DLD1 (cell line): ENCODE data around the gene GAL.

Source experiments
- in situ Hi-C: cut with HindIII; loops from 2 replicates; pipeline ENCODE4 v1.10.0; 2017; ENCODE audit warnings: low sequenced_read_pairs

The GAL gene

GRCh38 chr11:68704887-68705286 is 20.5 kb downstream of the GAL start:
- in situ Hi-C loops, result no loop called here

DNA sequence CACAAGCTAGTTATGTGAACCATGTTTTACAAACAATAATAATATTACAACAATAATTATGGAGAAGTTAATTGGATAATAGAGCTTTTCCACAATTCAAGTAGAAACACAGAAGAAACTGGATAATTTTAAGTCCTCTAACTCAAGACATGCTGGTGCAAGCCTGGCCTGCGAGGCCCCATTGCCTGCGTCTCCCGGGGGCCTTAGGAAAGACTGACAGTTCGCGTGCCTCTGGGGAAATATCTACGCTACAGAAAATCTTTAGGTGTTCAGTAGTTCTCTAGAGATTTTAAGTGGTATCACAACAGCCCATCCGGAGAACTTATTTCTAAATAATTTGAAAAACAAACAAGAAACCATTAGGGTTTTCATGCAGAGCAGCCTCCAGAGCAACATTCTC is 23.2 kb downstream of the GAL start:
- in situ Hi-C loops, result no loop called here

- in situ Hi-C loops, result no loop called here
These were observed 24.7 kb downstream of the GAL start for GRCh38 chr11:68709062-68709461.

DNA sequence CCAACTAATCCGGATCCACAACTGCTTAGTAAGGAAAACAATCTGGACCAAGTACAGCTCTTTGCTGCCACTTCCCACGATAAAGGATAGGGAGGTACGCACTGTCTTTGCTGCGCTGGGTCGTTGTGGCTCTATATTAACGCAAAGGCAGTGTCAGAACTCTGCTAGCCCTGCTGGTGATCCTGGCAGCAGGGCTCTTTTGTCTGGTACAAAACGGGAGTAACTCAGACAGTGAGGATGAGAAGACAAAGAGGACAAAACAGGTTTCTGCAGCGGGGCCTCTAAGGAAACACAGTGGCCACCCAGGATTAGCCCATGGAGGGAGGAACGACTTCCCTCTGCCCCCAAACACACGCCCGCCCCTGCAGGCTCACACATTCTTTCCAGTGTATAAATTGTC is 26.1 kb downstream of the GAL start:
- in situ Hi-C loops, result no loop called here

DNA sequence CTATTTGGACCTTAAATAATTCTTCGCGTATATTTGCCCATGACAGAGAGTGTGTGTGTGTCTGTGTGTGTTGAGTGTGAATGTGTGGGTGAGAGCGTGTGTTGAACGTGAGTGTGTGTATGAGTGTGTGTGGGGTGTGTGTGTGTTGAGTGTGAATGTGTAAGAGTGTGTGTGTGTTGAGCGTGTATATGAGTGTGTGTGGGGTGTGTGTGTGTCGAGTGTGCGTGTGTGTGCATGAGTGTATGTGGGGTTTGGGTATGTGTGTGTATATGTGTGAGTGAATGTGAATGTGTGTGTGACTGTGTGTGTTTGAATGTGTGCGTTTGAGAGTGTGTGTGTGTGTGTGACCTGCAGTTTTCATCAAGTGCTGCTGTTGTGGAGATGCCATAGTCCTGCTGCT is 26.8 kb downstream of the GAL start:
- in situ Hi-C loops, result no loop called here

GRCh38 chr11:68714060-68714856 is 29.9 kb downstream of the GAL start:
- in situ Hi-C loops, result no loop called here

- in situ Hi-C loops, result no loop called here
These were observed 31.2 kb downstream of the GAL start for GRCh38 chr11:68715456-68716122.

- in situ Hi-C loops, result no loop called here
These were observed 36.7 kb downstream of the GAL start for GRCh38 chr11:68721075-68721474.

- in situ Hi-C loops, result no loop called here
These were observed 37.8 kb downstream of the GAL start for GRCh38 chr11:68722143-68722542.

DNA sequence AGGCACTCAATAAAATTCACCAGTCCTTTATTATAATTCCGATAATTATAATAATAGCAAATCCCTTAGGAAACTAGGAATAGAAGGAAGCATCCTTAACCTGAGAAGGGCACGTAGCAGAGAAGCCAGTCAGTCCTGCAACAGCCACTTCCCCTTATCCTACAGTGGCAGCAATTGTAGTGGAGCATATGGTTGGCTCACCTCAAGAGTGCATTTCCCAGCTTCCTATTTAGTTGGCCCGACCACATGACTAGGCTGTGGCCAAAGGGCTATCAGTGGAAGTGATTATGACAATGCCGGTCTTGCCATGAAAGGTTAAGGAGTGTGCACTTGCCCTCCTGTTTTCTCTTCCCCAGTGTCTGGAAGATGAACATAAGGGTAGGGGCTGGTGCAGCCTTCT is 39.9 kb downstream of the GAL start:
- in situ Hi-C loops, result no loop called here

- in situ Hi-C loops, result no loop called here
These were observed 43.4 kb downstream of the GAL start for GRCh38 chr11:68727783-68728182.

DNA sequence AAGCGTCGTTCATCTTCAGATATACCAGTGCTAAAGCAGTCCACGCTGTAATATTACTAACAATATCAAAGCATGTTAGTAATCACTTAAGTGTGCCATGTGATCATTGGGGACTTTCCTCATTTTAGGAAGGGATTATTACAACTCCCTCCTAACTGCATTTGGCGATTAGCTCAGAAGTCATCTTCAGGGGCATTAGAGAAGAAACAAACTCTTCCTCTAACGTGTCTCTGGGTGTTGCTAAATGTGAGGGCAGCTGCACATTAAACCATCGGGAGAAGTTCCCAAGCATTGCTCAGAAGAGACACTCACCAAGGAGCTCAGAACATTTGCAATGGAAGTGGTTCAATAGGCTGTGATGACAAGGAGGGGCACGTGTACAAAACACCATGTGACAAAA is 49.8 kb downstream of the GAL start:
- in situ Hi-C loops, result no loop called here

- in situ Hi-C loops, result no loop called here
These were observed 50.8 kb downstream of the GAL start for GRCh38 chr11:68735125-68735524.

GRCh38 chr11:68735646-68736045 is 51.3 kb downstream of the GAL start:
- in situ Hi-C loops, result no loop called here
